HG03432 (cell line): Measurements from ENCODE around the gene SEC24C.
"Not testable (repeated sequence)": the region's sequence is repeated elsewhere in the genome, so short reads cannot be mapped to it uniquely, and the experiment has no call there.

Experiments used
- ATAC-seq: cut with Tn5 transposase; IDR thresholded peaks from one replicate; pipeline ENCODE4 v1.9.1; 2021; ENCODE audit warnings: mild to moderate bottlenecking, moderate library complexity; ENCODE audit not compliant: unreplicated experiment

SEC24C gene

DNA sequence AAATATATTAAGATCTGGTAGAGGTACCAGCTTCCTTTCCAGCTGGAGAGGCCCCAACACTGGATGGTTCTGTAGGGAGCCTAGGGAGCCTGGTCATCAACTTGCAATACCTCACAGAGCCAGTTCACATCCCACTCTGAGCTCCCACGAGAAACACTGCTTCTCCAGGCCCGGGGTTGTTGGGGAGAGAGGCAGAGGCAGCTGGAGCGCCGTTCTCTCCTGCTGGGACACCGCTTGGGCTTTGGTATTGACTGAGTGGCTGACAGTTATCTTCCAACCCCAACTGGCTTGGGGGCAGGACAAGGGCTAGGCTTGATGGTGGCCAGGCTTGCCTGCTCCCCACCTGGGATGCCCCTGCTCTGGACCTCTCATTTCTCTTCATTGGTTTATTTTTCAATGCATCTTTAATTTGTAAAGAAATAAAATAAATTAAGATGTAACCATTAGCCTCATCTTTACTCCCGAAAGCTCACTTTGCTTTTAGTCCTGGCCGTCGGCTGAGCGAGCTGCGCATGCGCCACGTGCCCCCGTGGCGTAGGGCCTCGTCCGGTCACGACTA, 27.6 kb downstream of the SEC24C start:
- peak; percentile 51 for ATAC-seq

DNA sequence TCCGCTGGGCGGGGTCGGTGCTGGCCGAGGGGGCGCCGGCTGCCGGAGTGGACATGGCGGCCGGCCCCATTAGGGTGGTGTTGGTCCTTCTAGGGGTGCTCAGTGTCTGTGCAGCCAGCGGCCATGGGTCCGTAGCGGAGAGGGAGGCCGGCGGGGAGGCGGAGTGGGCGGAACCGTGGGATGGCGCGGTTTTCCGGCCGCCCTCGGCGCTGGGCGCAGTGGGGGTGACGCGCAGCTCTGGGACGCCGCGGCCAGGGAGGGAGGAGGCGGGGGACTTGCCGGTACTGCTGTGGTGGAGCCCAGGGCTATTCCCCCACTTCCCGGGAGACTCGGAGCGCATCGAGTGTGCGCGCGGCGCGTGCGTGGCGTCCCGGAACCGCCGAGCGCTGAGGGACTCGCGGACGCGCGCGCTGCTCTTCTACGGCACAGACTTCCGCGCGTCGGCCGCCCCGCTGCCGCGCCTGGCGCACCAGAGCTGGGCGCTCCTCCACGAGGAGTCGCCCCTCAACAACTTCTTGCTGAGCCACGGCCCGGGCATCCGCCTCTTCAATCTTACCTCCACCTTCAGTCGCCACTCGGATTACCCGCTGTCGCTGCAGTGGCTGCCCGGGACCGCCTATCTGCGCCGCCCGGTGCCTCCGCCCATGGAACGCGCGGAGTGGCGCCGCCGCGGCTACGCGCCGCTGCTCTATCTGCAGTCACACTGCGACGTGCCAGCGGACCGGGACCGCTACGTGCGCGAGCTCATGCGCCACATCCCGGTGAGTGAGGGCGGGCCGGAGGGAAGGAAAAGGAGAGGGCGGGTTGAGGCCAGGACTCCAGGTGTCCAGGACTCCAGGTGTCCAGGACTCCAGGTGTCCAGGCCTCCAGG, 28.3 kb downstream of the SEC24C start:
- ATAC-seq, result peak; percentile 69

DNA sequence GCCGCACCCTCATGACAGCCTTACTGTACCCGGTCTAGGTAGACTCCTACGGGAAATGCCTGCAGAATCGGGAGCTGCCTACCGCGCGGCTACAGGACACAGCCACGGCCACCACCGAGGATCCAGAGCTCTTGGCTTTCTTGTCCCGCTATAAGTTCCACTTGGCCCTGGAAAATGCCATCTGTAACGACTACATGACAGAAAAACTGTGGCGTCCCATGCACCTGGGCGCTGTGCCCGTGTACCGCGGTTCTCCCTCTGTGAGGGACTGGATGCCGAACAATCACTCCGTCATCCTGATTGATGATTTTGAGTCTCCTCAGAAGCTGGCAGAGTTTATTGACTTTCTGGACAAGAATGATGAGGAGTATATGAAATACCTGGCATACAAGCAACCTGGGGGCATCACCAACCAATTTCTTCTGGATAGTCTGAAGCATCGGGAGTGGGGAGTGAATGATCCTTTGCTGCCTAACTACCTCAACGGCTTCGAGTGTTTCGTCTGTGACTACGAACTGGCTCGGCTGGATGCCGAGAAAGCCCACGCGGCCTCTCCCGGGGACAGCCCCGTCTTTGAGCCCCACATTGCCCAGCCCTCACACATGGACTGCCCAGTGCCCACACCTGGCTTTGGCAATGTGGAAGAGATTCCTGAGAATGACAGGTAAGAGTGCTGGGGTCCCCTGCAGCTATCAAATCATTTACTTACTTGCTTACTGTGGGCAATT, 29.1 kb downstream of the SEC24C start:
- no peak for ATAC-seq

DNA sequence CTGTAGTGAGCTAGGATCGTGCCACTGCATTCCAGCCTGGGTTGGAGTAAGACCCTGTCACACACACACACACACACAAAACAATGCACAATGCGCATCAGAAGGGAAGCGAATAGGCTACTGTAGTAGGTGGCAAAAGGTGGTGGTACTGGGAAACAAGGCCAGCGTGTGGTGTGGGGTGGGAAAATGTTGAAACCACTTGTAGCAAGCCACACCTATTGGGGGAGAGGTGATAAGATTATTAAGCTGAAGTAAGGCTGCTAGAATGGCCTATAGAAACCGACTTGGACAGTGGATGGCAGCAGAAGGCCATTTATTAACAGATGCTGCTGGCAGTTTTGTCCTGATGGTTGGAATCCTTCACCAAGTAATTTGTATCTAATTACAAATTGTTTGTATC, 30.5 kb downstream of the SEC24C start:
- ATAC-seq, result no peak

DNA sequence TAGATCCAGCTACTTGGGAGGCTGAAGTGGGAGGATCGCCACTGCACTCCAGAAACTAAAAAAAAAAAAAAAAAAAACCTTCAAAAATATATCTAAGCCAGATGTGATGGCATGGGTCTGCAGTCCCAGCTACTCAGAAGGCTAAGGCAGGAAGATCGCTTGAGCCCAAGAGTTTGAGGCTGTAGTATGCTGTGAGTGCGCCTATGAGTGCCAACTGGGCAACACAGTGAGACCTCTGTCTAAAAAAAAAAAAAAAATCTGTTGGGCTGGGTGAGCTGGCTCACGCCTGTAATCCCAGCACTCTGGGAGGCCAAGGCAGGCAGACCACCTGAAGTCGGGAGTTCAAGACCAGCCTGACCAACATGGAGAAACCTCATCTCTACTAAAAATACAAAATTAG, 34.8 kb downstream of the SEC24C start:
- no peak for ATAC-seq

DNA sequence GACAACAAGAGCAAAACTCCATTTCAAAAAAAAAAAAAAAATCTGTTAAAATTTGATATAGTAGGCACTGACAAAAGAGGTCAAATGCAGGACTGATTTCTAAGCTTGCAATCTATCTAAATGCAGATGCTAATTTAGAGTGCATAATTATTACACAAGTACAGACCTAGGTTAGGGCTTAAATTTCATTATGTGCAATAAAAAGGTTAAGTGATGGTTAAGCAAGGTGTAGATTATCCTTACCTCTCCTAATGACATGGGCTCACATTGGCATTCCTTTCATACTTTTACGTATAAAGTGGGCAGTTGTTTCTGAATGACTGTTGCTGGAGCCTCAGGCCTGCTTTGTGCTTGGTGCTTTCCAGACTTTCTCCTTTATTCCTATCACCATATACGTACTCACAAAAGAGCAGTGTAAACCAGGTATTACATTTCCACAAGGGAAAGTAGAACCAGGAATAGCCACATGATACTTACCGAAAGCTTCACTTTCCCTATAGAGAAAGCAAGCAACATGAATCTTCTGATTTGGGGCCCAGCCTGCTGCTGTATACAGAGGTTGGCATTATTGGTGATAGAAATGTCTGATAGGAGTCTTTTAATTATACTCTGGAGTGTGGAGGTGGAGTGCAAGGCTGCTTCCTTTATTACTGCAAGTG, 35.5 kb downstream of the SEC24C start:
- ATAC-seq, result no peak

DNA sequence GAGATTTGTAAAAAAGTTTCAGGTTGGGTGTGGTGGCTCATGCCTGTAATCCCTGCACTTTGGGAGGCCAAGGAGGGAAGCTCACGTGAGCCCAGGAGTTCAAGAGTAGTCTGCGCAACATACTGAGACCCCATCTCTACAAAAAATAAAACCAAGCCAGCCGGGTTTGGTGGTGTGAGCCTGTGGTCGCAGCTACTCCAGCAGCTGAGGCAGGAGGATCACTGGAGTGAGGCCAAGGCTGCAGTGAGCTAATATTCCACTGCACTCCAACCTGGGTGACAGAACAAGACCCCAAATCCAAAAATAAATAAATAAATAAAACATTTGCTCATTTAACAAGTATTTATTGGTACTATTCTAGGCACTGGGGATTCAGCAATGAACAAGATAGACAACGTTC, 36.1 kb downstream of the SEC24C start:
- ATAC-seq, result no peak

DNA sequence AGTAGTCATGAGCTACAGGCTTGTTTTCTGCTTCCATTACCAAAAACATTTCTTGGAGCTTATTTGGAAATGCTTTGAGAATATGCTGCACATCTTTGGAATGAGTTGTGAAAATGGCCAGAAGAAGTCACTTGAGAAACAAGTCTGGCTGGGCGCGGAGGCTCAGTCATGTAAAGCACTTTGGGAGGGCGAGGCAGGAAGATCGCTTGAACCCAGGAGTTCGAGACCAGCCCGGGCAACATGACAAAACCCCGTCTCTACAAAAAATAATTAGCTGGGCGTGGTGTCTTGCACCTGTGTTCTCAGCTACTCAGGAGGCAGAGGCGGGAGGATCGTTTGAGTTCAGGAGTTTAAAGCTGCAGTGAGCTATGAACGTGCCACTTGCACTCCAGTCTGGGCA, 36.8 kb downstream of the SEC24C start:
- no peak for ATAC-seq

DNA sequence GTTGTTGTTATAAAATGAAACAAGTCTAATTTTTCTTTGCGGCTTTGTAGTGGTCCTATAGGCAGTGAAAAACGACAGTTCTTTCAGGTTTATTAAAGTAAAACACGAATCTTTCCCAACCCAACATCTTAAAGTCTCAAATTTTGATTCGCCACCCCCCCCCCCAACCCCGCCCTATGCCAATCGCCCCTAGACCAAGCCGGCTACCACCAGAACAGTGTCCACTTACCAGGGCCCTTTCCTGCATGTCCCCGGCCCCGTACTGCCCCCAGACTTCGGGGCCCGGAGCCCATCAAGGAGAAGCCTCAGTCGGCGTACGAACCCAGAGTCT, 37.3 kb downstream of the SEC24C start:
- no peak for ATAC-seq

DNA sequence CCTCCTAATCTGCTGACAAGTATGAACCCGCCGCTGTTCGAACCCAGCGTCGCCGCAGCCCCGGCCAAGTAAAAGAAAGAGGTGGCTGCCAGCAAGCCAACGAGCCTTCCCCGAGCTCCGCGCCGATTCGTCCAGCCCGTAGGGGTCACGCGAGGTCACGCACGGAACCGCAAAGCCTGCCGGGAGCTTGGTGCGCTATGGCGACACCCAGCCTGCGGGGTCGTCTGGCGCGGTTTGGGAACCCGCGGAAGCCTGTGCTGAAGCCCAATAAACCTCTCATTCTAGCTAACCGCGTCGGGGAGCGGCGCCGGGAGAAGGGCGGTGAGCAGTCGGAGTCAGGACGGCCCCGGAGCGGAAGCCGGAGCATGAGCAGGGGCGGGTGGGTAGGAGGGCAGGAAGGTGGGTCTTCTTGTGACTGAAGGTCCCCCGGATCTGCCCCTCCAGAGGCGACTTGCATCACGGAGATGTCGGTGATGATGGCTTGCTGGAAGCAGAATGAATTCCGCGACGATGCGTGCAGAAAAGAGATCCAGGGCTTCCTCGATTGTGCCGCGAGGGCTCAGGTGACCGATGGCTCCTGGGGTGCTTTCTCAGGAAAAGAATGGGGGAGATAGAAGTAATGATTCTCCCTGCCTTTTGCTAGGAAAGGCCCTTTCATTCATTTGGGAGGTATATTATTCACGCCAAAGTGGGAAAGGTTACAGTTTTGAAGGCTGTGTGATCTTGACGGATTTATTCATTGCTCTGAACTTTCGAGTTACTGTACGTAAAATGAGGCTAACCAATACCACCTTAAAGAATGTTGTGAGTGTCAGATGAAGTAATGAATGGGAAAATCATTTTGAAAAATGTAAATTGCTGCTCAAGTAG, 37.9 kb downstream of the SEC24C start, which contains the start of gene CHCHD1:
Gene CHCHD1 (plus strand): TSS at position 170 of the 870 bp plus-strand sequence. CDS start 28 bp downstream, at position 198.
- peak; percentile 68 for ATAC-seq

DNA sequence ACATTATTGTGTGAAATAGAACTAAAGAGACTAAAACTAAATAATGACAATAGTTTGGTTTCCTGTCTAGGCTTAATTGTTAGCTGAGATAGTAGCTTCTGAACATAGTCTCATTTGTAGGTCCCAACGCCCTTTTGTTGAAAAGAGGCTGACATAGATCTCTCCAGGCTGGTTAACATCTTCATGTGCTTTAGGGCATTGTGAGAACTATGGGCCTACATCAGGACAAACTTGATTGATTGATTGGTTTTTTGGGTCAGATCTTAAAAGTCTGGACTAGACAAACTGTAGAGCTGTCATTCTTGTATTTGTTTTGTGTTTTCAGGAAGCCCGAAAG, 38.5 kb downstream of the SEC24C start:
- no peak for ATAC-seq

DNA sequence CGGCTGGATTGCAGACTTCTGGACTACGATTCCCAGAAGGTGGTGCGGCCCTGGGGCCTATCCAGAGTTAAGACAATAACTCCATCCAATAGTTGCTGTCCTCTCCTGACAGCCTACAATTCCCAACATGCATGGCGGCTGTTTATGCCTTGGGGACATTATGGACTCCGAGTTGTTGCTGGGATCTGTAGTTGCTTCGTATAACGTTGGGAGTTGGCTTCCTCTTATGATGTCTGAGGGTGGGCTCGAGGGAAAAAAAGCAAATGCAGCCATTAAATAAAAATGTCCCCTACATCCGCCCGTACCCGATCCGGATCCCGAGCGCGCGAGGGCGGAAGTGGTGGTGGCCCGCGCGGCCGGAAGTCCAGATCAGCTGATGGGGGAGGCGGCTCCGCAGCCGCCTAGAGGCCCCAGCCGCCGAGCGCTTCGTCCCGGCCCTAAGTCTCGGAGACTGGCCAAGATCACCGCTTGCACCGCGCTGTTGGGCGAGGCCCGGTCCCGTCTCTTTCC, 41.1 kb downstream of the SEC24C start, which contains the start of gene ZSWIM8:
Gene ZSWIM8 (plus strand): TSS at position 396 of the 510 bp plus-strand sequence. CDS start 273 bp downstream, outside the sequence.
- ATAC-seq, result peak; percentile 74

DNA sequence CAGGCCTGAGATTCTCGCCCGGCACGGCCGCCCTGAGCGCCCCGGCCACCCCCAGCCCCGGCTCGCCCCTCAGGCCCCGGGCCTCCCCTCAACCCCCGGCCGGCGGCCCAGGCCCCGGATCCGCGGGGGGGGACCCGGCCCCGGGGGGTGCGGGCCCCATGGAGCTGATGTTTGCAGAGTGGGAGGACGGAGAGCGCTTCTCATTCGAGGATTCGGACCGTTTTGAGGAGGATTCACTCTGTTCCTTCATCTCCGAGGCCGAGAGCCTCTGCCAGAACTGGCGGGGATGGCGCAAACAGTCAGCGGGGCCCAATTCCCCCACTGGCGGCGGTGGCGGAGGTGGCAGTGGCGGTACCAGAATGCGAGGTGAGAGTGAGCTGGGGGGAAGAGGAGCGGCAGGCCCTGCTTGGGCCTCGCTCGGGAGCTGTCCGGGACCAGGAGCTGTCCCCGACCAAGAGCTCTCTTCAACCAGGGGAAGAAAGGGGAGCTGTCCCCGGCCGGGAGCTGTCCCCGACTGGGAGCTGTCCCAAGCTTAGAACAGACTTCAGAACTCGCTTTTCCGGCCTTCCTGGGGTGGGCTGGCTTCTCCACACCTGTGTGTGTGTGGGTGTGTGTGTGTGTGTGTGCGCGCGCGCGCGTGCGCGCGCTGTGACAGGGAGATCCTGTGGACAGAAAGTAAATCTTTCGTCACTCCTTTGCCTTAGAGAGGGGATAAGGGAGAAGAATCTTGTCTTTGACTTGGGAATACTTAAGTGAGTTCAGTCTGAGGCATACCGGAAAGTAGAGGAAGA, 41.7 kb downstream of the SEC24C start:
- ATAC-seq, result peak; percentile 32

DNA sequence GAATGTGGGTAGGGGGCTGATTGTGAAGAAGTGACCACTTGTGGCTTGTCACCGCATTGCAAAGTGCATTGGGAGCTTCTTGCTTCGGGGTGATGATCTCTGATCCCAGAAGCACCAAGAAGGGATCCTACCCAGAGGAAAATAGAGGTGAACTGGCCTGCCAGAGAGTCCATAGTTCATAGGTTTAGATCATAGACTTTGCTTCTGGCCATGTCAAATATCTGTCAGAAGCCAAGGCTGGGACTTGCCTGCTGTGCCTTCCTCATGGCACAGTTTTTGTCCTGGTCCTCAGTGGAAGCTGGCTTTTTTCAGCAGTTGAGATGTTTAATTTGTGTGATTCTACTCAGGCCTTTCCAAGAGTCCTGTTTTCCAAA, 42.3 kb downstream of the SEC24C start:
- no peak for ATAC-seq

DNA sequence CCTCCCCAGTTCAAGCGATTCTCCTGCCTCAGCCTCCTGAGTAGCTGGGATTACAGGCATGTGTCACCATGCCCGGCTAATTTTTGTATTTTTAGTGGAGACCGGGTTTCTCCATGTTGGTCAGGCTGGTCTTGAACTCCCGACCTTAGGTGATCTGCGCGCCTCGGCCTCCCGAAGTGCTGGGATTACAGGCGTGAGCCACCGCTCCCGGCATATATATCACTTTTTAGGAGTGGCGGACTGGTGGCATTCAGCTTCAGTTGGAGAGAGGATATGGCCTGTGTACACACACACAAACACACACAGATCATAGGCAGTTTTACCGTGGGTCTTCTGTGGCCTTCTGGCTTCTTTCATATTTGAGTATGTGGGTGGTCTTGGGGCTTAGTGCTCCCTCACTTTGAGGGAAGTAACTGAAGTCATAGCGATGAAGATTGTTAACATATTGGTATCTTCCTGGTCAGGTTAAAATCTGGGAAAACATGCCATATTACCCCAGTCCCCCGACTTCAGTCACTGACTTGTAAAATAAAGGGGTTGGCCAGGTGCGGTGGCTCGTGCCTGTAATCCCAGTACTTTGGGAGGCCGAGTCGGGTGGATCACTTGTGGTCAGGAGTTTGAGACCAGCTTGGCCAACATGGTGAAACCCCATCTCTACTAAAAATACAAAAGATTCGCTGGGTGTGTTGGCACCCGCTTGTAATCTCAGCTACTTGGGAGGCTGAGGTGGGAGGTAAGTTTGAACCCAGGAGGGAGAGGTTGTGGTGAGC, 43.0 kb downstream of the SEC24C start:
- not testable (repeated sequence) for ATAC-seq

DNA sequence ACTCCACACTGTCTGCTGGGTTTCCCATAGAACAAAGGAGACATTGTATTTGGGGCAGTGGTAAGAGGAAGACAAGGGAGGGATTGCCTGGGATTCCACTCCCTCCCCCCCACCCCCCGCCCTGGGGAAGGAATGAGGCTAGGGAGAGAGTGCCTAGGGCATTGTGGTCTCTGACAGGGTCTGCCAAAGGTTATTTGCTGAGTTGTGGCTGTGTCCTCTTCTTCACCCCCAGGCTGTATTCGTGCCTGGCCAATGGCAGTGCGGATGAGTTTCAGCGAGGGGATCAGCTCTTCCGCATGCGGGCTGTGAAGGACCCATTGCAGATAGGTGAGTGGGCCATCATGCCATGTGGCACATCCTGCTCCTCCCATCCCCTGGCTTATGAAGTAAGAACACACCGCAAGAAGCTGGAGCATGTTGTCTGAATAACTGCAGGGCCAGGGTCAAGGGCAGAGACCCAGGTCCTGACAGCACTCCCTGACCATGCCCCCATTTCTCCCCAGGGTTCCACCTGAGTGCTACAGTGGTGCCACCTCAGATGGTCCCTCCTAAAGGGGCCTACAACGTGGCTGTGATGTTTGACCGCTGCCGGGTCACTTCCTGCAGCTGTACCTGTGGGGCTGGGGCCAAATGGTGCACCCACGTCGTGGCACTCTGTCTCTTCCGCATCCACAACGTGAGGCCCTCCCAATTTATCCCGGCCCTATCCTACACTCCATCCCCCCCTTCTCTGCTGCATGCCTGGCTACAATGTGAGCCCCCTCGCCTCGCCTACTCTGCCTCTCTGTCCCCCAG, 44.9 kb downstream of the SEC24C start:
- no peak for ATAC-seq

DNA sequence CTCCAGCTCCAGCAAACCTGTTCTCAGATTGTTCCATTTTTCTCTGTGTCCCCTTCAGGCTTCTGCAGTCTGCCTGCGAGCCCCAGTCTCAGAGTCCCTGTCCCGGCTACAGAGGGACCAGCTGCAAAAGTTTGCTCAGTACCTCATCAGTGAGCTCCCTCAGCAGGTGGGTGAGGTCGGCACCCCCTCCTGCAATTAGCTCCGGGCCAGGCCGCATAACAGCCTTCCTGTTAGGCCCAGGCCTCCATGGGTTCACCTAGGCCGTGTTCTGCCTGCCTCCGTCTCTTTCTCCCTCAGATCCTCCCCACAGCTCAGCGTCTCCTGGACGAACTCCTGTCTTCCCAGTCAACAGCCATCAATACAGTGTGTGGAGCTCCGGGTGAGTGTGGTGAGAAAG, 45.5 kb downstream of the SEC24C start:
- ATAC-seq, result no peak
